Activated CD4-positive, alpha-beta T cell treated with anti-CD3 and anti-CD28 coated beads, Interleukin-2, amount 50 U/mL, for 24 hours (primary cell): ENCODE data around the gene MAPRE2.
A peak's percentile ranks its signal among the peaks of the same experiment; 100 is the strongest.

Experiments used
- DNase-seq, 2 donors: peaks; one replicate each; pipeline ENCODE4 v3.0.0-alpha.2; 2020; ENCODE audit warnings: low read depth in 1 of 2, low spot score in 1 of 2

MAPRE2 gene

DNA sequence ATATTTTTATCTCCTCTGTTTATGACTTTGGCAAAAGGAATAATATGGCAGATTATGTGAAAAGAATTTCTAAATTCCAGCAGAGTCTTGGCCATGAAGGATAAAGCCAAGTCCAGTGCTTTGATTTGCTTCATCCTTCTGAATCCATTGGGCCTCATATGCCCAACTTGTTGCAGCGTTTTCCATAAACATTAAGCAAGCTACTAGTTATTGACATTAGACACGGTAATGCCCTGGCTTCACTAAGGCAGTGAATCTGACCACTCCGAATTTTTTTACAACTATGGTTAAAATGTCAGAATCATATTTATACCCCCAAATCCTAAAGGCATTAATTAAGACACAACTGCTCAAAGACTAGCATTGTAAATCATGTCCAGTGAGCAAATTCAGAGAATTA, 79.8 kb downstream of the MAPRE2 start:
- no peak for DNase-seq

DNA sequence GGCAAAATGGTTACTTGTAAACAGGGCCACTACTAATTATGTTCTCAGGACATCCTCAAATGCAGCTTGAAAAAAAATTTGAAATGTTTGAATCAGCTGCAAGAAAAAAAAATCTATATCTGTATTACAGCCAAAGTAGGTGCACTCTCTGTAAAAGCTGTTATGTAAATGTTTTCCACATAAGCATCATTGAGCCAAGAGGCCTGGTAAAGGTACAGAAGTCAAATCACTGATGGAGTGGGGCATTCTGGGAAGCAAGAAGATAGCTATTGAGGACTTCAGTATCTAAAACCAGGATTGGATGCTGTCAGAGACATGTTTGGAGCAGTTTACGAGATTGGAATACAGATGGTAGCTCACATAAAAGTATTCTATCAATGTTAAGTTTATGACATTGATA, 80.3 kb downstream of the MAPRE2 start:
- no peak for DNase-seq

DNA sequence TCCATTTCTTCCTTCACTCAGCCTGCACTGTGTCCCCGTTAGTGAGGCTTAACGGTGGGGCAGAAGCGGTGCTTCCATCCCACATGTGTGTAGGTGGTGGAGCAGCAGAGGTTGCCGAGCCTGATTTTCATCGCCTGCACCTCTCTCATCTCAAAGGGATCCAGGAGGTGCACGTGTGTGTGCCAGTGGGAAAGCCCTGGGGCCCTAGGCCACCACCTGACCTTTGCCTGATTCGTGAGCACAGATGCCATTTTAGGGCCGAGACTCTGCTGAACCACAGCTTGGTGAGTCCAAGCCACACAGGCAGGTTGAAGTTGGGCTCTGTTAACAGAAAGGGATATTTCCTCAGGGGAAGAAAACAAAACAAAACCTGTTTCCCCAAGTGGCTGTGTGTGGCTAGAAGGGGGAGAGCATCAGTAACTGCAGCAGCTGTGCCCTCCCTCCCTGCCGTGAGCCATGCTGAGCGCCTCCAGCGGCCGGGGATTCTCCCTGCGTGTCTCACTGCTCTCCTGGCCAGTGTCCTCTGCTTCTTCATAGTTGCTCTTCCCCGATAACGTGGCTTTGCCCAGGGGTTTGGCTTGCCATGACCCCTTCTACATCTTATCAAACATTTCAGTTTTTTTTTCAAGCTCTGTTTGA, 81.5 kb downstream of the MAPRE2 start:
- no peak for DNase-seq

DNA sequence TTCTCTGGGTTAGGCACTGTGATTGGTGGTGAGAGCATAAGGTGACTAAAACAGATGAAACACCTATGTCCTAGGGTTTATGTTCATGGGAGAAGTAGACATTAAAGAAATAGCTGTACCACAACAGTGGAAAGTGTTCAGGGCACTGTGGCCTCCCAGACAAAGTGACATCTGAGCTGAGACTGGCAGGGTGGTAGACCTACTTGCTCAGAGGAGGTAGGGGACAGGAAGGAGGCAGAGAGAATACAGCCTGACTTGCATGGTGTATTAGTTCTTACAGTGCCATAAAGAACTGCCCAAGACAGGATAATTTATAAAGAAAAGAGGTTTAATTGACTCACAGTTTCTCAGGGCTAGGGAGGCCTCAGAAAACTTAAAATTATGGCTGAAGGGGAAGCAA, 82.6 kb downstream of the MAPRE2 start:
- DNase-seq, result no peak

DNA sequence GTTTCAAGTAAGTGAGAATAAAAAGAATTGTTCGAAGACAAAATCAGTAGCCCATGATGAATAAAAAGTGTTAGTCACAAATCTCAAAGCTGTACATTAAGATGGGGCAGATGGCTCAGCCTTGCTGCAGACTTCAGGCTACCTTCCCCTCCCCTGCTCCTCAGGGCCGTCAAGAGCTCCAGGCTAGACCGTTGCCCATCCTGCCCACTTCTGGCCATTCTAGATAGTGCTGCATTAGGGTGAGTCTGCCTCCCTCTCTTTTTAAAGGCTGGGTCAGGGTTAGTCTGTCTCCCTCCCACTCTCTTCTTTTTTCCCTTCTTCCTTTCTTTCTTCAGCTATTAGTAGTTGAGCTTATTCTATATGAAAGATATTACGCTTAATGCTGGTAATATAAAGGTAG, 86.0 kb downstream of the MAPRE2 start:
- DNase-seq, result no peak

DNA sequence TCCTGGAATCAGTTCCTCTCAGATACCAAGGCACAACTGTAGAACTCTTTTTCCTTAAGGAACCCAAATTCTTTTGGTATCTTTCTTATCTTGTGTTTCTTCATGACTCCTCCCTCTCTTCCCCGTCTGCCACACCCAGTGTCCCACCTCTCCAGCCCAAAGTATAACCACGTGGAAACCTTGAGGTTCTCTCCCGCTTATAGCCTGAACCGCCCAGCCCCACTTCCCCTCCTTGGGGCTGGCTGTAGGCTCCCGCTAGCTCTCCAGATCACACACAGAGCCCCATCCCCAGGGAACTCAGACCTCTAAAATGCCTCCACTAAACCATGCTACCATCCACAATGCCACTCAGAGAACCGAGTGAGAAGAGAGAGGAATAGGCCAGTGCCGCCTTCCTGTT, 87.5 kb downstream of the MAPRE2 start:
- no peak for DNase-seq

DNA sequence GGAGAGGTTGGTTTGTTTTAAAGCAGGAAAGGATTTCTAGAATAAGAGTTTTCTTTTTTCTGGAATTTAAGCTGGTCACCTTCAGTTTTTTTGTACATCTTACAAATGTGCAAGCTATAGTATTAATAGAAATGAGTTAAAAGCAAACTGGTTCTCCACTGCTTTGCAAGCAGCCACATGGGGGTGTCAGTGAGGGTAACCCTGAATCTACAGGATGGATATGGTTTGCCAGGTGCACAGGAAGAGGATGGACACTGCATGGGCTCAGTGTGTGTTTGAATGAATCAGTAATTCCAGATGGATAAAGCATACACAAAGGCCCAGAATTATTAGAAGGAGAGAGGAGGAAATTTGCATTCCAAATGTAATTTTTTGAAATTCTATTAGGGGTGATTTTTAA, 89.0 kb downstream of the MAPRE2 start:
- DNase-seq, result no peak

DNA sequence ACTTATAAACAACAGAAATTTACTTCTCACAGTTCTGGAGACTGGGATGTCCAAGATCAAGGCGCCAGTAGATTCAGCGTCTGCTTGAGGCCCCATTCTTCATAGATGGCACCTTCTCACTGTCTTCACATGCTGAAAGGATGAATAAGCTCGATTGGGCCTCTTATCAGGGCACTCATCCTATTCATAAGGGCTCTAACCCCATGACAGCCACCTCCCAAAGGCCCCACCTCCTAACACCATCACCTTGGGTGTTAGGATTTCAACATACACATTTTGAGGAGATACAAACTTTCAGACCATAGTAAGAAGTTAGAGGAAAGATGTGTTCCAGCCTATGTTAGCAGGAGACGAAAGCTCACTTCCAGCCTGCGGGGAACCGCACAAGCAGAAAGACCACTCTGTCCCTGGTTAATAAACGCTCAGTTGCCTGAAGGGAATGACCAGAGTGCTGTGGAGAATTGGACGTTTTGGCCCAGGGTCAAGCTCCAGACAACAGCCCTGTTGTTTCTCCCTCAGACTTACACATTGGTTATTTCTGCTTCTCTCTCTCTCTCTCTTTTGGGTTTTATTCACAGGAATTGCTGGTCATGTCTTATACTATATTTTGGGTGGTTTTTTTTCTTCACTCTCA, 90.3 kb downstream of the MAPRE2 start:
- DNase-seq, result no peak

DNA sequence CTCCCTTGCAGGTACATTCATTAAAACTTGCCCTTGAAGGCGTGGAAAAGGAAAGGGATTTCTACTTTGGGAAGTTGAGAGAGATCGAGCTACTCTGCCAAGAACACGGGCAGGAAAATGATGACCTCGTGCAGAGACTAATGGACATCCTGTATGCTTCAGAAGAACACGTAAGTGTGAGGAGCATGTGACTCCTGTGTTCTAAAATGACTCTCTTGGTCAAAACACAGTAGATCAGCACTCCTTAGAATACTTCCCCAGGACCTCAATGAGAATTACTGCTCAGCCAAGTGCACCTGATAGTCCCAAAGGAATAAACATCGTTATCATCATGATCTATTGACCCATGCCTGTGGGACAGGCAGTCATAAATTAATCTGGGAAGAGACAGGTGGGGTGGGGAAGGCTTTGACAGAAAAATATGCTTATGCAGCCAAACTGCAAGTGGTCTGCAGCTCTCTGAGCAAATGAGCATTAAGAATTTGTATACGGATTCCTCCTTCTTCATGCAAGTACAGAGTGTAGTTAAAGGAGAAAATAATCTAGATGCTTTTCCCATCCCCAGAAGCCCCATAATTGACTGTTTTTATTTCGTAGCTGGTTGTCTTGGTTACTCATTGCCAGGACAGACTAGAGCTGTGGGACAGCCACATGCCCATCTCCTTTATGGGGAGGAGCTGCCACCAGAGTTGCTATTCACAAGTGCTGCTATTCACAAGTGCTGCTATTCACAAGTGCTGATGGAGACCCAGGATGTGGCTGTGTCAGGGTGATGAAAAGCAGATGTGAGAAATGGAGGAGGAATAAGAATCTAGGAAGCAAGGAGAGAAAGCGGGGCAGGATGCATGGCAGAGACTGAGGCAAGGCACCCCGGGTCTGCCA, 91.0 kb downstream of the MAPRE2 start:
- DNase-seq, result no peak

DNA sequence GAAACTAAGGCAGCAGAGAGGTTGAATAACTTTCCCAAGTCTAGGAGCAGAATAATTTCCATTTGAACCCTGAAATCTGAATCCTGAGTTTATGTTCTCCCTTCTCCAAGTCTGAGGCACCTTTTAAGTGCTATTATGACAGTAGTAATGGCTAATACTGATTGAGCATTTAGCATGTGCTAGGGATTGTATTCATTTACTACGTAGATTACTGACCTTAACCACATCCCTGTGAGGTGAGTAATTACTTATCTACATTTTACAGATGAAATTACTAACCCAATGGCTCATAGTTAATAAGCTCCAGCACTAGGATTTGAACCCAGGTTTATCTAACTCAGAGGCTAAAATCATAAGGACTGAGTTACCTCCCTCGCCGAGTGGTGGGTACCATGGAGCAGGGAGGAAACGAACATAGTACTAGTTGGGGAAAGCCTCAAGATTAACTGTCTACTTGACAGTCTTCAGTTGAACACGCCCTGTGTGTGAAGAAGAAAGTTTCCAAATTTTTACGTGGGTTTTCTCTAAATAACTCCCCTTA, 93.0 kb downstream of the MAPRE2 start:
- no peak for DNase-seq

DNA sequence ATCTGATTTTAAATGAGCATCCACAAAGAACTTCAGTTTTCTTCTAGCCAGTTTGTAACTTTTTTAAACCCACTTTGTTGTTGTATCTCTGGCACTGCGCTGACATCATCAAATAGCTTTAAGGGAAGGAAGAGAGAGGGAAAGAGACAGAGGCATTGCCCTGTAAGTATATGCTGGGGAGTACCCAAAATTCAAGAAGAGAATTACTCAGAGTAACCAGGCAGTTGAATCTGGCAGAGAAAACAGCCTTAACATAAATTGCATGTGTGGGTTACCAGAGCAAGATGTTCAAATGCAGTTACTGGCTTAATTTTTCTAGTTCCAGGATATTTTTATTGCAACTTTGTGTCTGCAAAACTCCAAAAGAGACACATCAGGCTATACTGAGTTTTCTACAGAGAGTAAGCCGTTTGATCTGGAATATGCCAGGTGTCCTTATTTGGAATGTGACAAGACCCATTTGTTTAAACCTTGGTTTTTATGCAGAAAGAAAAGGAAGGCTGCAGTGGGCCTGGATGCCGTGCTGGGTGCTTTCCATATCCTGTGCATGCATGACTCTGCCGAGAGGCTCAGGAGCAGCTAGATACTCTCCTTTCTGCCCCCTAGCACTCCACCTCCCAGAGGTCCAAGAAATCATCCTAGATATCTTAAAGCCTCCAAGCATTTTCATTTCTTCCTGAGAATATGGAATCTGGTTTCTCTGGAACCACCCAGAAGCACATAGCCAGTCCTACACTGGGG, 93.7 kb downstream of the MAPRE2 start:
- DNase-seq, result no peak

DNA sequence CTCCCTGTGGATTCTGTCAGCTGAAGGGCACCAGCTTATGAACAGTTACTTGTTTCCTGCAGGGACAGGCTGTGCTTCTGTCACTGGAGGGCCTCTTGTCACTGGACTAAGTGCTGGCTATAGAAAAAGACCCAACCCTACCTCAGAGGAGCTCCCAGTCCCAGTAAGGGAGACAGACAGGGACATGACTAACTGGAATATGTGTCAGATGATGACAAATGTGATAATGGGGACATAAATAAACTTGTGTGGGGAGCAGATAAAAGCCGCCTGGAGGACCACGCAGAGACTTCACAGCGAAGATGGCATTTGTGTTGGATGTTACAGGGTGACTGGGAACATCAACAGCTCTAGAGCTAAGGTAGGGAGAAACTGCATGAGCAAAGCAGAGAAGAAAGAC, 95.0 kb downstream of the MAPRE2 start:
- no peak for DNase-seq

DNA sequence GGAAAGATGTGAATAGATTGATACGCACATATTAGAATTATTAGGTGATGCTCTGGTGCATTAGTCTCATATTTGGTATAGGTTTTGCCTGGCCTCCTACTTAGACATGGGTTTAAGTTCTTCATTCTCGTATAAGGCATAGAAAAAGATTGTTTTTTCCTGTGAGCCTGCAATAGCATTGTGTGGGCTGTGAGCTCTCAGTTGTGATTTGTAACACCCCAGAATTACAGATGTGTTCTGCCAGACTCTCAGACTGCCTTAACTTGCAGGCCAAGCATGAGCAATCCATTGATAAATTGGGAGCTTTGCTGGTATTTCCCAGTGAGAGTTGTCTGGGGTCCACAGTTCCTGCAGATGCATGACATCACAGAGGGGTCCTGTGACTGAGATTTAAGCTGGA, 95.7 kb downstream of the MAPRE2 start:
- no peak for DNase-seq

DNA sequence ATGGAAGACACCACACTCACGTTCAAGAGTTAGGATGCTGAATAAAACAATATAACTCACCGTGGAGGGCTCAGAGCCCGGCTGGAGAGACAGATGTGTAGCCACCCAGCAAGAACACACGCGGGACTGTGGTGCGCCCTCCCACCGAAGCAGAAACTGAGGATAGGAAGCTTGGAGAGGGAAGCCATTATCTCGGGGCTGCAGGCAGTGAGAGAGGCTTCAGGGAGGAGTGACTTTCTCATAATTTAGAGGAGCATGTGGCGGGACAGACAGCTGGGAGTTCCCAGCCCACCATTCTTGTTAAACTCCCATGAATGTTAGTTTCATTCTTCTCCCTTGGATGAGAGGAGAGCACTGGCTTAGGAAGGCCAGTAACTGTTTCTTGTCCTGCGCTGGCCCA, 96.4 kb downstream of the MAPRE2 start:
- no peak for DNase-seq

DNA sequence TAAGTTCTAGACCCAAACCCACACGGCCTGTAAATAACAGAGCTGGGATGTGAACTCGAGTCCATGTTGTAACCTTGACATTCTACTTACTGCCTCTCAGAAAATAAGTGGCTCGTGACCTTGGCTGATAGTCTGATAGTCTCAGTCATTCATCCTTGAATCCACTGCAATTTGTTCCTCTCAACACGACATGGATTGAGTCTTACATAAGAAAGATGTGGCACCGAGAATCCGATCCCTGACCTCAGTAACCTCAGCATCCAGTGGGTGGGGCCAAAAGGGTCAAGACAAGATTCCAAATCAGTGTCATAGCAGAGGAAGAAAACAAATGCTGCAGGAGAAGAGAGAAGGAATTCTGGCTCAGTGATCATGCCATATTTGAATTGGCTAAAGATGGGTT, 97.6 kb downstream of the MAPRE2 start:
- DNase-seq, result no peak

DNA sequence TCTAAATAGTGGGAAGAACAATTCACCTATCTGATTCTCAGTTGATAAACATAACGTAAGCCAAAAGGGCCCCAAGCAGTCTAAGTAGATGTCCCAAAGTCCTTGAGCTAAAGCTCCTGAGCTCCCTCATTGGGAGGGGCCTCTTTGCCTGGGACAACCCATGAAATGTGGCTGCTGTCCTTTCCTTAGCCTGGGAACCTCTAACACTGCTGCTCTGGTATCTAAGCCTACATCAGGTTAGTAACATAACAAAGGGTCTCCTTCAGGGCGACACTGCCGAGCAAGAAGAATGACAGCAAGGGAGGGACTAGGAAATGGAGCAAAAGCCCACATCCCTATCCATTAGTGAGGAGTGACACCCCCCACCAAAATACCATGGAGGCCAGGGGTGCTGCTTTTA, 98.3 kb downstream of the MAPRE2 start:
- no peak for DNase-seq

DNA sequence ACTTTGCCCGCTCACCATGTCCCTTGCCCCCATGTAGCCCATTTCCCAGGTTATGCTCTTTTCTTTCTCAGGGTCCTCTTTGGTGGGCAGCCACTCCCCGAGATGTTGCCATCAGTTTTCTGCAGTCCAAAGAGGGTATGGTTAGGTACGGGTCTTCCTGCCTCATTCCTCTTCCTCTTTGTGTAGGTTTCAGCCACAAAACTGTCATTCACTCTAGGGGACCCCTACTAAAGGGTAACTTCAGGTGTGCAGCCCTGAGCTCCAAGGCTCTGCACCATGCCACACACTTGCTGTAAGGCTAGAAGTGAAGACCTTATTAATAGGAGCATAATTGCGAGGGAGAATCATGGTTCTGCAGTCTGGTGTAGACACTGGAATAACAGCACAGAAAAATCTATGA, 99.9 kb downstream of the MAPRE2 start:
- no peak for DNase-seq

DNA sequence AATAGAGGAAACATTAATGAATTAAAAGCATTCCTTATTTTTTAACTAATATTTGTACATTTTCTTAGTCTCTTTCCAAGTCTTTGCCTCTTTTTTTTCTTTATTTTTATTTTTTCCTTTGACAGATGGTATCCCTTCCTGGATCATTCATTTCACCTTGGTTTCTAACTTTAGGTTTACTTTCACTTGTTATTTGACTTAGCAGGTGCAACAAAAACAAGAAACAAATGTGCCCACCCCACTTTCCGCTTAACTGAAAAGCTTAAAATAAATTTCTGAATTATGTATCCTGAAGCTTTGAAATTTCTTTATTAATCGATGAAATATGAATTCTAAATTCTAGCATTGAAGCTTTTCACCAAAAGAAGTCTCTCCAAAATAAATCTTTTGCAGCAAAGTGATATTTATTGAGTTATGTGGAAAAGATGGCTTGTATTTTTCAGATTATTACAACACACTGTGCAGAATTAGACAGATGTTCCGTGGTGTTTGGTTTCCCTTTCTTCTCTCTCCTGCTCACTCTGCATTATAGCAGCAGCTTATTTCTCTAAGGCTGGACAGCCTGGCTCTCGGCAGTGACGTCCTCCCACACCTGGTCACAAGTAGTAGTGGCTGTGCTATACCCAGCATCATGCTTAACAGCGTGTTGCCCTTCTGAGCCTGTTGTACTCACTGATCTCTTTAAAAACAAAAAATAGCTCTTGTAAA, 100.5 kb downstream of the MAPRE2 start:
- DNase-seq, result no peak

DNA sequence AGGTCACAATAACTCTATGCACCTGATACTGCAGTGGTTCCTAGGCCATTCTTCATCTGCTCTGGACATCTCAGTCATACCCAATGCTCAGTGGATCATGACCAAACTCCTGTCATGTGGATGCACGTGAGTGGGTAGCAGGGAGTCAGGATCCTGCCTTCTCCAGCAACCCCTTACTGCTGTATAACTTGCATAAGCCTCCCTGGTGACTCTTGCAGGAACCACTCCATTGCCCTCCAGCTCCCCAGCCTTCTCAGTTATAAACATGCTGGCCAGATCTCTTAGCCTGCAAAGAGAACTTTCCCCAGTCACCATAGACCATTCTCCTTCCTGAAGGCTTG, 101.0 kb downstream of the MAPRE2 start:
- no peak for DNase-seq

DNA sequence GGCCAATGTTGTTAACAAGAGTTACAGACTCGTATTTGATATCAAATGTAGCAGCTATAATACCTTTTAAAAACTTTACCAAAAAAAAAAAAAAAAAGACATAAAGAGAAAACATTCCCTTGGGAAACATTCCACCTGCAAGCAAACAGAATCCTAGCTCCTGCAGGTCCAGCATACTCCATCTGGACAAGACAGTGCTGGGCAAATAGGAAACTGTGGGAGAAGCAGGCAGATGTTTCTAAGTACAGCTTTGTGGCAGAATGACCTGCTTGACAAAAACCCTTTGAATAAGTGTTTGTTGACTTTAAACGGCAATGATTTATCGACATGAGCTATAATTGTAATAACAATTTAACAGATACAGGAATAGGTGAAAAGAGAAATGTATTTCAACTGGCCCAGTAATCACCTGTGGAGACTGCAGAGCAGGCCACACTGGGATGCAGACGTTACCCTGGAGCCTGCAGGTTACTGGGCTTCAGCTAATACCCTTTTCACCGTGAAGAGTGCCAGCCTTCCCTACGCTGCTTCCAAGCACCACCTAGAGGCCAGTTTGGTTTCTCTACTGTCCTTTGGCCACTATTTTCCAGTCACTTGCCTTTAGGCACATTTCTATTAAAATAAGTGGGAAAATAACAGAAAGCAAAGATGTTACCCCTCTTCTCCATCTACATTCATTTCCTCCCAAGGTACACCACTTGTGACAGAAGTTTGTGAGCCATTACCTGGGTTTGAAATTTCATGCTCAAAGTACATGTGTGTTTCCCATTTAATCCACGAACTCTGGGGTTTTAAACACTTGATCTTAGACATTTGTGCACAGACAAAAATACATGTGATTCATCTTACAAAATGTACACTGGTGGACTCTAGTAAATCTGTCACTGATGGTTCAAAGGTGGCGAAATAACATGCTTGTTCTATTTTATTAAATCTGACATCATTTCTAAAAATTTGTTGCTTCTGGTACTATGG, 102.7 kb downstream of the MAPRE2 start:
- DNase-seq, result peak in 1 of 2 donors; percentile 33
